ENCODE results near the gene JPT1.
A peak's percentile ranks its signal among the peaks of the same experiment; 100 is the strongest.

The JPT1 gene

DNA sequence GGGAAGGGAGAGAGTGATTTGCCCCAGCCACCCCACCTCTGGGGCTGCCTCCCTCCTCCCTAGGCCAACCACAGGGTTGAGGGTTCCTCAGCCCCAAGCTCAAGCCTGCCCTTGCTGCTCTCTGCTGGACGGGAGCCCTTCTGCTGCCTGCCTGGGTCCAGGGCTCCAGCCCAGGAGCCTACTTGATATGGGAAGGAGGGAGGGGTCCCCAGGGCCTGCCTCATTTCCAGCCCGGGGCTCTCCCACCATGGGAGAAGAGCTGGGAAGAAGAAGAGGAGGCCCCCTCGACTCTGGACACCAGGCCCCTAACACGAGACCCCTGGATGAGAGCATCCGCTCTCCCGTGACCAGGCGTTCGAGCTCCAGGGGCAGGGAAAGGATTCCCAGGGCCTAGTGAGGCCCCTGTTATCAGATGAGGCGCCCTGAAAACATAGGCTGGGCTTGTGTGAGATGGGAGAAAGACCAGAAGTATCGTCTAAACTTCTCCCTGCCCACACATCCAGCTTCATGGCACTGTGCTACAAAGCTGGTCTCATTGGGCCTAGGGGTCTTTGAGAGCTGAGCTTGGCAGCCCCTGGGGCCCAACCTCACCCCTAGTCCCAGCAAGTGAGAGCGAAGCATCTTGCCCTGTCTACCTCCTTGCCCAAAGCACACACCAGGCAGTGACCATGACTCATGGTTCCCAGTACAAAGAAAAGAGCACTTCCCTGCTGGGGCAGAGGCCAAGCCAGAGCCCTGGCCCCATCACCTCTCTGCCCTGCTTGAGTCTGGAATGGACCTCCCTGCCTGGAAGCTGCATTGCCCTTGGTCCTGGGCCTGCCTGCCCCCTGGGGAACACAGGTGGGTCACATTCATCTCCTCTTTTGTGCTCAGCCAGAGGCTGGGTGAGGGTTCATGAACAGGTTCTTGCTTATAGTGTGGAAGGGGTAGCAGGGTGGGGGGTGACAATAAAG, 65.6 kb downstream of the JPT1 start:
- Histone ChIP-seq H3K4me1 (peaks cover 34 to 97% (median 73%) of the 10 kb centered on the region in 10 experiments), H3K4me2 (peak overlapping the region; percentile 91 to 99 (median 97)), H3K27me3 (peaks cover 0 to 5% (median 0%) of the 10 kb centered on the region in 11 experiments; a peak in 2 of 22 replicates), H3K27ac (peak overlapping the region; percentile 79 to 93 (median 89)), H3K4me3 (peak overlapping the region; percentile 59 to 76 (median 68)), H4K20me1 (peaks cover 0 to 12% (median 0%) of the 10 kb centered on the region in 11 experiments; a peak in 1 of 22 replicates), H3K36me3 (peaks cover 0 to 5% (median 0%) of the 10 kb centered on the region in 11 experiments; a peak in 6 of 22 replicates), H3K9me3 (replicated peaks in 1 of 11) (no peaks in the 10 kb centered on the region), H3K9ac (peak overlapping the region; percentile 80 to 90 (median 86))
- TF ChIP-seq Cebpa-rat (IDR thresholded peaks at IDR 0.05) = no peak

DNA sequence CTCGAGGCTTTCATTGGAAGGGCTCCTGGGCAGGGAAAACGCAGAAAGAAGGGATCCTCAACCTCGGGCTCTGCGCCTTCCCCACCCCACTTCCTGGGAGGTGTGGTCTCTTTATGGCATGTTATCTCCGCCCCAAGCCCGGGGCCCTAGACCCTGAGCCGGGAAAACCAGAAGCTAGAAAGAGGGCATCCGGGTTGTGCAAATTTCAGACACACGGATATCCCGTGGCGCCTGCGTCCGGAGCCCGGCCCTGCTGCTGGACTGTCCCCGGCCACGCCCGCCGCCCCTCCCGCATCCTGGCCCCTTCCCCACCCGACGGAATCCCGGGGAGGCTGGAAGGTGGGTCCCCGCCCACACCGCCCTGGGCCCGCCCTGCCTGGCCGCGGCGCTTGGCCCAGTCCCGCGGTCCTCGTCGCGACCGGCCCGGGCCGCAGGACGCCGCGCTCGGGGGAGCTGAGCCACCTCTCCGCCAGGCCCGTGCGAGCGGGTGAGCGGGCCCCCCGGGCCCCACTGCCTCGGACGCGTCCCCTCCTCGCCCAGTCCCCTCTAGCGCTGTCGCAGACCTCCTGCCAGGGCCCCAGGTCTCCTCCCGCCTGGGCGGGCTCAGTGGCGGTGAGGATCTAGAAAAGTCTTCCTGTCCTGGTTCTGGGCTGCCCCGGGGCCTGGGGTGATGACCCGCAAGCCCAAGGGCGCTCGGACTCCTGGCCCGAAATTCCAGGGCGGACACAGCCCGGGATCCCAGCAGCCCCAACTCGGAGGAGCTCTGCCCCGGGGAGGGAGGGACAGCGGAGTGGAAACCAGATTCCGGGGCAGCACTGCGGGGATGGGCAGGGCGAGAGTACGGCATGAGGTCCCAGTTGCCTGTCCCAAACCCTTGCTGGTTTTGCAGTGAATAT, 66.5 kb downstream of the JPT1 start, which contains the start of gene SLC16A5:
Gene SLC16A5, plus strand, starts transcription at position 397 of the 896 bp plus-strand sequence. CDS start 5,683 bp downstream, outside the sequence.
- Histone ChIP-seq H3K27me3 (peaks cover 0 to 5% (median 0%) of the 10 kb centered on the region in 11 experiments; a peak in 2 of 22 replicates), H3K4me3 (peak within 1 kb of the TSS; percentile 59 to 76 (median 68)), H3K9me3 (replicated peaks in 1 of 11) (no peaks in the 10 kb centered on the region), H3K4me2 (peak within 1 kb of the TSS; percentile 91 to 99 (median 97)), H3K4me1 (peaks cover 43 to 96% (median 75%) of the 10 kb centered on the region in 10 experiments), H4K20me1 (peaks cover 0 to 12% (median 0%) of the 10 kb centered on the region in 11 experiments; a peak in 1 of 22 replicates), H3K9ac (peak within 1 kb of the TSS; percentile 80 to 90 (median 86)), H3K36me3 (no peaks in the 10 kb centered on the region), H3K27ac (peak within 1 kb of the TSS; percentile 79 to 93 (median 89))
- no peak for TF ChIP-seq Cebpa-rat (IDR thresholded peaks at IDR 0.05)

DNA sequence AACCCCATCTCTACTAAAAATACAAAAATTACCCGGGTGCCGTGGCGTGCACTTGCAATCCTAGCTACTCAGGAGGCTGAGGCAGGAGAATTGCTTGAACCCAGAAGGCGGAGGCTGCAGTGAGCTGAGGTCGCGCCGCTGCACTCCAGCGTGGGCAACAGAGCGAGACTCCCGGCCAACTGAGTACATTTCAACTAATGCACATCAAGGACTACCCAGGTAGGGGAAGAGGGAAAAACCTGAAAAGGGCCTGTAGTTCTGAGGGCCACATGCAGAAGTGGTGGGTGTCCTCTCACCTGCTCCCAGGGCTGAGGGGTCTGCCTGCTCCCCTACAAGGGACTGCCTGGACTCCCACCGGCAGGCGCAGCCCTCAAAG, 67.1 kb downstream of the JPT1 start:
- Histone ChIP-seq H4K20me1 (peaks cover 0 to 12% (median 0%) of the 10 kb centered on the region in 11 experiments; a peak in 1 of 22 replicates), H3K36me3 (no peaks in the 10 kb centered on the region), H3K9me3 (replicated peaks in 1 of 11) (no peaks in the 10 kb centered on the region), H3K9ac (peak overlapping the region; percentile 80 to 90 (median 86)), H3K4me2 (peak overlapping the region; percentile 91 to 99 (median 97)), H3K27ac (peak overlapping the region; percentile 79 to 93 (median 89)), H3K27me3 (peaks cover 0 to 5% (median 0%) of the 10 kb centered on the region in 11 experiments; a peak in 2 of 22 replicates), H3K4me1 (peaks cover 43 to 95% (median 75%) of the 10 kb centered on the region in 10 experiments), H3K4me3 (peak overlapping the region; percentile 59 to 76 (median 68))
- TF ChIP-seq Cebpa-rat (IDR thresholded peaks at IDR 0.05) = no peak

DNA sequence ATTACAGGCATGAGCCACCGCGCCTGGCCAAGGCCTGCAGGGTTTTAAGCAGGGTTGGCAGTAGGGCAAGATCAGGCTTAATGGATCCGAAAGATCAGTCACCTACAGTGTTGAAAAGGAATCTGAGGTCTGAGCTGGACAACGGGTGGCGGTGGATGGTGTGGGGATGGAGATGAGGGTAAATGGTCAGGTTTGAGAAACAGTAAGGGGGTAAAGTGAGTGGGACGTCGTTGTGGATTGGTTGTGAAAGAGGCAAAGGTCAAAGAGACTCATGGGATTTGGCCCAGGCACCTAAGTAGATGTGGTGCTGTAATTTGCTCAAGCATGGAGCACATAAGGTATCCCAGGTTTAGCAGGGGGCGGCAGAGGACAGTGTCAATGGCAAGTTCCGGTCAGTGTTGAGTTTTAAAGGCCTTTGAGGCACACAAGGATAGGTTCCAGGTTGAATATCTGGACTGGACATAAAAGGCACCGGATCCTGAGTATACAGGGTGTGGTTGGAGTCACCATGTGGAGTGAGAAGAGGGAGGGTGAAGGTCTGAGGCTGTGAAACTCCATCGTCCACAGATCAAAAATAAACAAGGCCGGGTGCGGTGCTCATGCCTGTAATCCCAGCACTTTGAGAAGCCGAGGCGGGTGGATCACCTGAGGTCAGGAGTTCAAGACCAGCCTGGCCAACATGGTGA, 67.7 kb downstream of the JPT1 start:
- Histone ChIP-seq H3K4me2 (peak overlapping the region; percentile 91 to 99 (median 97)), H3K9ac (peak overlapping the region in 4 of 11 experiments; percentile 85 to 89 (median 88); a peak in 4 of 22 replicates), H3K9me3 (replicated peaks in 1 of 11) (no peaks in the 10 kb centered on the region), H4K20me1 (peaks cover 0 to 8% (median 0%) of the 10 kb centered on the region in 11 experiments; a peak in 1 of 22 replicates), H3K27me3 (peaks cover 0 to 5% (median 0%) of the 10 kb centered on the region in 11 experiments; a peak in 2 of 22 replicates), H3K27ac (peak overlapping the region in 8 of 11 experiments; percentile 82 to 93 (median 90); a peak in 10 of 22 replicates), H3K4me1 (peaks cover 43 to 95% (median 75%) of the 10 kb centered on the region in 10 experiments), H3K36me3 (no peaks in the 10 kb centered on the region), H3K4me3 (peak overlapping the region in 6 of 10 experiments; percentile 60 to 76 (median 67); a peak in 6 of 20 replicates)
- TF ChIP-seq Cebpa-rat (IDR thresholded peaks at IDR 0.05) = no peak
